Inflammatory macrophage treated with lipopolysaccharide for 4 hours (primary cell): ENCODE data around the gene AQP2.
A peak's percentile ranks its signal among the peaks of the same experiment; 100 is the strongest.

Experiments used
- DNase-seq: peaks from one replicate; pipeline ENCODE4 v3.0.0-alpha.2; 2020

Gene AQP2

GRCh38 chr12:49942921-49943624, 7.5 kb upstream of the AQP2 start:
- no peak for DNase-seq

GRCh38 chr12:49943625-49943960, 6.9 kb upstream of the AQP2 start:
- DNase-seq = no peak

GRCh38 chr12:49944046-49944445, 6.5 kb upstream of the AQP2 start:
- DNase-seq = no peak

GRCh38 chr12:49944718-49945117, 5.8 kb upstream of the AQP2 start:
- DNase-seq = no peak

DNA sequence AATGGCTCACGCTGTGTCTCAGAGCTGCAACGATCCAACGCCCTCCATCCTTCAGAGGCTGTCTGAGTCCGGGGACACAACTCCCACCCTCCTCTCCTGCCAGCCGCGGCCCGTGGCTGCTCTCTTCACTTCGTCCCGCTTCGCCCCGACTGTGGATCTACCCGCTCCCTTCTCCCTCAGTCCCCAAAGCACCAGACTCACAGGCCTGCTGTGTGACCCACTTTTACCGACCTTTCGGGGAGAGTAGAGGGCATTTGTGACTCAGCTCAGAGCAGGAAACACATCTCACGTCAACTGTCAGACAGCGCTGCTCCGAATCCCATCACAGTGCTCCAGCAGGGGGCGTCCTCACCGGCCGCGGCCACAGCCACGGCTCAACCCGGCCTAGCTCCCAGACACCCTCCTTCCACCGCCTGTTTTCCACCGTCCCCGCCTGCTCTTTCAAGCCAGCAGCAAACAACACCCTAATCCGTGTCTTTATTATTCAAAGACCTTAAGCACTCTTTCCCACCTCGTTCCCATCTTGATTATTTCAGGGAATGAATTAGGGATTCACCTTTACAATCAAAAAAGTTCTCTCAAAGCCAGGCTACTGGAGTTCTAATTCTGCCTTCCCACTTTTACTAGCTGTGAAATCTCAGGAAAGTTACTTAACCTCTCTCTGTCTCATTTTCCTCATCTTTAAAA, 5.0 kb upstream of the AQP2 start:
- peak; percentile 78 for DNase-seq

GRCh38 chr12:49946086-49946485, 4.5 kb upstream of the AQP2 start:
- no peak for DNase-seq

GRCh38 chr12:49946497-49946896, 4.0 kb upstream of the AQP2 start:
- no peak for DNase-seq

- no peak for DNase-seq
Measured at GRCh38 chr12:49947593-49948226, 2.8 kb upstream of the AQP2 start.

GRCh38 chr12:49948866-49949845, 1.4 kb upstream of the AQP2 start:
- DNase-seq = peak; percentile 87

GRCh38 chr12:49949866-49950265, 671 bp upstream of the AQP2 start:
- no peak for DNase-seq

- DNase-seq = no peak
Measured at GRCh38 chr12:49951411-49952240, 1.1 kb downstream of the AQP2 start.

GRCh38 chr12:49952391-49953055, 2.0 kb downstream of the AQP2 start:
- peak; percentile 70 for DNase-seq

DNA sequence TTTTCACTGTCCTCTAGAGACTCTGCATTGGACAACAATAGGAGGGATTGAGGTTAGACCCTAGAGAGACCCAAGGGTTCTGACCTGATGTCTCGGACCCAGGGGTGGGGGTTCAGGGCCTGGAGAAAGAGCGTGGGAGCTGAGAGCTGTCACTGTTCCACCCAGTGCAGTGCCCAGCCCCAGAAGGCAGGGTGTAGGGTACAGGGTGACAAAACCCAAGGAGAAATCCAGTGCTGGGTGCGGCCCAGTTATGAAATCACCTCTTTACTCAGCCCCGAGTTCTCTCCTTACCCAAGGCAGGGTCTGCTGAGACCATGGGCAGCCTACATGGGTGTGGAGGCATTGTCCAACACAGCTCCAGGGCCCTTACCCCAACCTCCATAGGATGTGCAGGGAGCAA, 2.6 kb downstream of the AQP2 start:
- no peak for DNase-seq

- DNase-seq = no peak
Measured at GRCh38 chr12:49953961-49954846, 3.7 kb downstream of the AQP2 start.

- DNase-seq = no peak
Measured at GRCh38 chr12:49954863-49955830, 4.6 kb downstream of the AQP2 start.

GRCh38 chr12:49955899-49956662, 5.5 kb downstream of the AQP2 start:
- peak; percentile 28 for DNase-seq

GRCh38 chr12:49956663-49957569, 6.4 kb downstream of the AQP2 start:
- no peak for DNase-seq
